ENCODE measurements around the gene ERC2.
A peak's percentile ranks its signal among the peaks of the same experiment; 100 is the strongest.

Gene ERC2

DNA sequence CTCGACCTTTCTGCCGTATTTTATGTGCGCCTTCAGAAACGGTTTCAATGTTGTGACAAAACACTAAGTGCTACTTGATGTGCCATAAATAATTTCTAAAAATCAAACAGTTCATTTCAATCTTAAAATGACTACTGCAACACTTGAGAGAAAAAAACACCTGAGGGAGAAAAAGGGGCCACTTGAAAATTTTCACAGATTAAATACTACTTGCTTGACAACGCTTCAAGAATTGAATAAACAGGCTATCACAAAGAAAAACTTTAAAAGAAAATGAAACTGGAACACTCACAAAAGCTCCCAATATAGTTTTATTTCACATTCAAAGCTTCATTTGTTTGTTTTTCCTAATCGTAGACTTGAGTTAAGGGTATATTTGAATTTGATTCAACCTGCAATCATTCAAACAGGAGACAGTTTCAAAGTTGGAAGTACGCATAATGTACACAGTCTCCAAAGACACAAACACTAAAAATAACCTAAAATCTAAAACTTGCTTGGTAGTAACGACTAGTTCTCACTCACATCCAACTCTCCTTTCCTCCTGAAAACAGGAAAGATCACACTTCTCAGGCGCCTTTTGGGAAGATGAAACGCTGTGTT, 380.7 kb downstream of the ERC2 start:
- no peak for TF ChIP-seq ZFP41 (tag by site-specific recombination; IDR thresholded peaks at IDR 0.05; ENCODE audit: borderline replicate concordance)
- TF ChIP-seq ZNF394 (tag by site-specific recombination; IDR thresholded peaks at IDR 0.05; ENCODE audit: borderline replicate concordance), result no peak
- no peak for TF ChIP-seq ZNF155 (tag by site-specific recombination; IDR thresholded peaks at IDR 0.05)
- TF ChIP-seq ZNF654 (tag by site-specific recombination; IDR thresholded peaks at IDR 0.05; ENCODE audit: low read depth), result no peak
- TF ChIP-seq ZNF311 (tag by site-specific recombination; IDR thresholded peaks at IDR 0.05; ENCODE audit: borderline replicate concordance), result no peak
- no peak for TF ChIP-seq ZNF175 (tag by site-specific recombination; IDR thresholded peaks at IDR 0.05)
- no peak for TF ChIP-seq GLIS1 (tag by site-specific recombination; IDR thresholded peaks at IDR 0.05)
- no peak for TF ChIP-seq ZNF521 (tag by site-specific recombination; IDR thresholded peaks at IDR 0.05)
- no peak for TF ChIP-seq ZNF76 (tag by site-specific recombination; IDR thresholded peaks at IDR 0.05; ENCODE audit: borderline replicate concordance, low read depth)
- Histone ChIP-seq H3K4me1 (ENCODE audit: control insufficient read depth, insufficient read depth, low read length) (no peaks in the 10 kb centered on the region), H3K27ac (ENCODE audit: extremely low read depth, low read depth, low read length) (no peak overlapping the region), H3K4me3 (ENCODE audit: low read depth, low read length) (no peak overlapping the region), H3K36me3 (ENCODE audit: control insufficient read depth in 2 of 2, insufficient read depth in 1 of 2, low read length in 2 of 2) (no peaks in the 10 kb centered on the region), H3K9me3 (ENCODE audit: control insufficient read depth, insufficient read depth, low read depth, low read length) (no peaks in the 10 kb centered on the region)
- POLR2A ChIA-PET, result no interaction called here
- CTCF ChIA-PET, result no interaction called here

DNA sequence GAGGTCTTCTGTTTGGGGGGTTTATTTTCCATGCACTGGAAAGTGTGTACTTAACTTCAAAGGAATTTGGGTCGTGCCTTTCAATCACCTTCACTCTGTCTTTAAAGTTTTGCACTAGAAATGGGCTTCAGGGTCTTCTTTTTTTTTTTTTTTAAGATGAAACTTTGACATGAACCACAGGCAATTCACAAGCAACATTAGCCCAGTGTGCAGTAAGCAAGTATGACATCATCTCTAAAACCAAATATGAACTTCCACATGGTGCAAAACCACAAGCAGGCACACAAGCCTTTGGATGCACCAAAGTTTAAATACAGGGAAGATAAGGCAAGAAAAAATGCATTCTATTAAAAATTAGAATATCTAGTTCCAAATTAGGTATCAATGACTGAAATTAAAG, 381.9 kb downstream of the ERC2 start:
- ChIA-PET CTCF (no interaction called here), POLR2A (no interaction called here)
- H3K27ac ChIP-seq (ENCODE audit: extremely low read depth, low read depth, low read length), result no peak overlapping the region
- H3K4me1 ChIP-seq (ENCODE audit: control insufficient read depth, insufficient read depth, low read length), result no peaks in the 10 kb centered on the region
- TF ChIP-seq, protein P1, sequence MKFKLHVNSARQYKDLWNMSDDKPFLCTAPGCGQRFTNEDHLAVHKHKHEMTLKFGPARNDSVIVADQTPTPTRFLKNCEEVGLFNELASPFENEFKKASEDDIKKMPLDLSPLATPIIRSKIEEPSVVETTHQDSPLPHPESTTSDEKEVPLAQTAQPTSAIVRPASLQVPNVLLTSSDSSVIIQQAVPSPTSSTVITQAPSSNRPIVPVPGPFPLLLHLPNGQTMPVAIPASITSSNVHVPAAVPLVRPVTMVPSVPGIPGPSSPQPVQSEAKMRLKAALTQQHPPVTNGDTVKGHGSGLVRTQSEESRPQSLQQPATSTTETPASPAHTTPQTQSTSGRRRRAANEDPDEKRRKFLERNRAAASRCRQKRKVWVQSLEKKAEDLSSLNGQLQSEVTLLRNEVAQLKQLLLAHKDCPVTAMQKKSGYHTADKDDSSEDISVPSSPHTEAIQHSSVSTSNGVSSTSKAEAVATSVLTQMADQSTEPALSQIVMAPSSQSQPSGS (tag by site-specific recombination; IDR thresholded peaks at IDR 0.05; ENCODE audit: low read depth), result peak; percentile 80
- TF ChIP-seq, protein P2, sequence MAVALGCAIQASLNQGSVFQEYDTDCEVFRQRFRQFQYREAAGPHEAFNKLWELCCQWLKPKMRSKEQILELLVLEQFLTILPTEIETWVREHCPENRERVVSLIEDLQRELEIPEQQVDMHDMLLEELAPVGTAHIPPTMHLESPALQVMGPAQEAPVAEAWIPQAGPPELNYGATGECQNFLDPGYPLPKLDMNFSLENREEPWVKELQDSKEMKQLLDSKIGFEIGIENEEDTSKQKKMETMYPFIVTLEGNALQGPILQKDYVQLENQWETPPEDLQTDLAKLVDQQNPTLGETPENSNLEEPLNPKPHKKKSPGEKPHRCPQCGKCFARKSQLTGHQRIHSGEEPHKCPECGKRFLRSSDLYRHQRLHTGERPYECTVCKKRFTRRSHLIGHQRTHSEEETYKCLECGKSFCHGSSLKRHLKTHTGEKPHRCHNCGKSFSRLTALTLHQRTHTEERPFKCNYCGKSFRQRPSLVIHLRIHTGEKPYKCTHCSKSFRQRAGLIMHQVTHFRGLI (tag by site-specific recombination; IDR thresholded peaks at IDR 0.05), result no peak
- TF ChIP-seq ZNF335 (tag by site-specific recombination; conservative IDR thresholded peaks at IDR 0.05) (peak; percentile 64; the same call in 1 of the 2 replicates), ZNF324 (tag by site-specific recombination; IDR thresholded peaks at IDR 0.05) (no peak), ZNF629 (tag by site-specific recombination; IDR thresholded peaks at IDR 0.05) (peak; percentile 44; the same call in 1 of the 2 replicates), ZBTB21 (tag by site-specific recombination; IDR thresholded peaks at IDR 0.05) (0 out of 2 replicates have a peak, but pooled peaks have one; percentile 13)
- TF ChIP-seq, protein P3, sequence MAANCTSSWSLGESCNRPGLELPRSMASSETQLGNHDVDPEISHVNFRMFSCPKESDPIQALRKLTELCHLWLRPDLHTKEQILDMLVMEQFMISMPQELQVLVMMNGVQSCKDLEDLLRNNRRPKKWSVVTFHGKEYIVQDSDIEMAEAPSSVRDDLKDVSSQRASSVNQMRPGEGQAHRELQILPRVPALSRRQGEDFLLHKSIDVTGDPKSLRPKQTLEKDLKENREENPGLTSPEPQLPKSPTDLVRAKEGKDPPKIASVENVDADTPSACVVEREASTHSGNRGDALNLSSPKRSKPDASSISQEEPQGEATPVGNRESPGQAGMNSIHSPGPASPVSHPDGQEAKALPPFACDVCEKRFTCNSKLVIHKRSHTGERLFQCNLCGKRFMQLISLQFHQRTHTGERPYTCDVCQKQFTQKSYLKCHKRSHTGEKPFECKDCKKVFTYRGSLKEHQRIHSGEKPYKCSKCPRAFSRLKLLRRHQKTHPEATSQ (tag by site-specific recombination; IDR thresholded peaks at IDR 0.05), result no peak
- no peak overlapping the region for H3K4me3 ChIP-seq (ENCODE audit: low read depth, low read length)
- H3K36me3 ChIP-seq (ENCODE audit: control insufficient read depth in 2 of 2, insufficient read depth in 1 of 2, low read length in 2 of 2), result no peaks in the 10 kb centered on the region
- no peaks in the 10 kb centered on the region for H3K9me3 ChIP-seq (ENCODE audit: control insufficient read depth, insufficient read depth, low read depth, low read length)

DNA sequence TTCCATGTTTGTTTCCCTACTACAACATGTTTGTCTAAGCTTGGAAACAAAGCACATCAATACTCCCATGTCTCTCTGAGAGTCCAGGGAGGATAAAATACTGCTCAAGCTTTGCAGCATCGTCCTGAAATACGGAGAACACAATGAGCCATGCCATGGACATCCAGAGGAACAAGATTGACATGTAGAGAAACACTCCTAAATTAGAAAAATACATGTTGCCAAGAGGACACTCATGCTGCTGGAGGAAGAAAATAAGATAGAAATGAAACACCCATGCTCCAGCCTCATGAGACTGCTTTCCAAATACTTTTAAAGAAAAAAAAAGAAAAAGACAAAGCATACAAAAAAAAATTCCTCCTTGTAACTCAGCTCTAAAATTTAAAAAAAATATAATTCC, 387.0 kb downstream of the ERC2 start:
- no peaks in the 10 kb centered on the region for H3K4me1 ChIP-seq (ENCODE audit: control insufficient read depth, insufficient read depth, low read length)
- TF ChIP-seq ZNF2 (tag by site-specific recombination; IDR thresholded peaks at IDR 0.05) (no peak), ZBTB8A (tag by site-specific recombination; IDR thresholded peaks at IDR 0.05) (no peak), ZNF335 (tag by site-specific recombination; conservative IDR thresholded peaks at IDR 0.05) (no peak), KLF1 (tag by site-specific recombination; IDR thresholded peaks at IDR 0.05) (no peak)
- TF ChIP-seq, protein P4, sequence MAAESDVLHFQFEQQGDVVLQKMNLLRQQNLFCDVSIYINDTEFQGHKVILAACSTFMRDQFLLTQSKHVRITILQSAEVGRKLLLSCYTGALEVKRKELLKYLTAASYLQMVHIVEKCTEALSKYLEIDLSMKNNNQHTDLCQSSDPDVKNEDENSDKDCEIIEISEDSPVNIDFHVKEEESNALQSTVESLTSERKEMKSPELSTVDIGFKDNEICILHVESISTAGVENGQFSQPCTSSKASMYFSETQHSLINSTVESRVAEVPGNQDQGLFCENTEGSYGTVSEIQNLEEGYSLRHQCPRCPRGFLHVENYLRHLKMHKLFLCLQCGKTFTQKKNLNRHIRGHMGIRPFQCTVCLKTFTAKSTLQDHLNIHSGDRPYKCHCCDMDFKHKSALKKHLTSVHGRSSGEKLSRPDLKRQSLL (tag by site-specific recombination; IDR thresholded peaks at IDR 0.05), result no peak
- TF ChIP-seq, protein P5, sequence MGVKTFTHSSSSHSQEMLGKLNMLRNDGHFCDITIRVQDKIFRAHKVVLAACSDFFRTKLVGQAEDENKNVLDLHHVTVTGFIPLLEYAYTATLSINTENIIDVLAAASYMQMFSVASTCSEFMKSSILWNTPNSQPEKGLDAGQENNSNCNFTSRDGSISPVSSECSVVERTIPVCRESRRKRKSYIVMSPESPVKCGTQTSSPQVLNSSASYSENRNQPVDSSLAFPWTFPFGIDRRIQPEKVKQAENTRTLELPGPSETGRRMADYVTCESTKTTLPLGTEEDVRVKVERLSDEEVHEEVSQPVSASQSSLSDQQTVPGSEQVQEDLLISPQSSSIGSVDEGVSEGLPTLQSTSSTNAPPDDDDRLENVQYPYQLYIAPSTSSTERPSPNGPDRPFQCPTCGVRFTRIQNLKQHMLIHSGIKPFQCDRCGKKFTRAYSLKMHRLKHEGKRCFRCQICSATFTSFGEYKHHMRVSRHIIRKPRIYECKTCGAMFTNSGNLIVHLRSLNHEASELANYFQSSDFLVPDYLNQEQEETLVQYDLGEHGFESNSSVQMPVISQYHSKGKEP (tag by site-specific recombination; IDR thresholded peaks at IDR 0.05), result no peak
- no peaks in the 10 kb centered on the region for H3K9me3 ChIP-seq (ENCODE audit: control insufficient read depth, insufficient read depth, low read depth, low read length)
- ChIA-PET CTCF (interaction anchor here (0.6 kb wide), 1 partner anchor 740 kb away, joined by 4 read pairs; no protein-coding TSS in a partner anchor), POLR2A (no interaction called here)
- no peak overlapping the region for H3K27ac ChIP-seq (ENCODE audit: extremely low read depth, low read depth, low read length)
- H3K36me3 ChIP-seq (ENCODE audit: control insufficient read depth in 2 of 2, insufficient read depth in 1 of 2, low read length in 2 of 2), result no peaks in the 10 kb centered on the region
- no peak overlapping the region for H3K4me3 ChIP-seq (ENCODE audit: low read depth, low read length)

Data from HEK293 (cell line).